T-cell (primary cell): Measurements from ENCODE around the gene GAP43. TPM values are rescaled to one million over a fixed set of nuclear protein-coding genes. Genes with fewer than 3 reads are reported as not detected.

Experiments
- ATAC-seq, 4 experiments: fragments of 200-7000 bp in 3 of 4; fragments of 150-1000 bp in 1 of 4; cut with Tn5 transposase; replicated peaks in 1 of 4; 1 replicate in 3 of 4; 2 replicates in 1 of 4; pipeline ENCODE4 v1.10.0; 2021; ENCODE audit warnings: moderate library complexity in 3 of 4, mild to moderate bottlenecking in 2 of 4, moderate number of reproducible peaks in 1 of 4
- CTCF ChIA-PET, 2 donors: fragments of 300-600 bp; sonication (Branson Sonifier 250); formaldehyde crosslinking; loops; one replicate each; lab custom pipeline; 2022; ENCODE audit warnings: antibody characterized with exemption in 2 of 2; lab: Charles Lee
- POLR2A ChIA-PET, 2 donors: fragments of 300-600 bp; sonication (Branson Sonifier 250); formaldehyde crosslinking; loops; one replicate each; lab custom pipeline; 2022; ENCODE audit warnings: antibody characterized with exemption in 2 of 2; lab: Charles Lee
- DNase-seq, 35 experiments: peaks; one replicate each; pipeline versions ENCODE4 v3.0.0 to v3.0.0-alpha.2; 2013 to 2023
- H3K27ac ChIP-seq: one replicate; pipeline ENCODE4 v1.5.1; 2013; ENCODE audit warnings: low read length
- H3K27me3 ChIP-seq, 2 experiments: replicated peaks in 1 of 2; 1 replicate in 1 of 2; 2 replicates in 1 of 2; pipeline versions ENCODE4 v1.6.1 to v1.7.0; 2013; ENCODE audit warnings: low read length in 1 of 2, mixed read lengths in 1 of 2; ENCODE audit not compliant: control insufficient read depth in 2 of 2, insufficient read depth in 2 of 2; ENCODE audit errors: extremely low read depth in 1 of 2
- H3K36me3 ChIP-seq, 2 donors: 1 replicate in 1 of 2; 2 replicates in 1 of 2; pipeline versions ENCODE4 v1.6.1 to v1.7.0; 2013; ENCODE audit warnings: low read length in 1 of 2; ENCODE audit not compliant: control insufficient read depth in 2 of 2, insufficient read depth in 1 of 2; ENCODE audit errors: extremely low read depth in 1 of 2
- H3K4me1 ChIP-seq, 2 experiments: 1 replicate in 1 of 2; 2 replicates in 1 of 2; pipeline versions ENCODE4 v1.6.1 to v1.7.0; 2013; ENCODE audit warnings: low read length in 2 of 2, mixed read lengths in 1 of 2; ENCODE audit not compliant: insufficient read depth in 2 of 2, control insufficient read depth in 1 of 2; ENCODE audit errors: extremely low read depth in 1 of 2
- H3K4me3 ChIP-seq, 2 donors: 1 replicate in 1 of 2; 2 replicates in 1 of 2; pipeline versions ENCODE4 v1.5.1 to v1.7.0; 2013; ENCODE audit warnings: mild to moderate bottlenecking in 2 of 2, low read length in 1 of 2, moderate library complexity in 1 of 2; ENCODE audit not compliant: control insufficient read depth in 1 of 2; ENCODE audit errors: extremely low read depth in 1 of 2
- H3K9me3 ChIP-seq: 2 replicates; pipeline ENCODE4 v1.7.0; 2013
- H3K27ac Mint-ChIP-seq, 2 donors: one replicate each; pipeline ENCODE4 v1.8.0; 2020 to 2021; ENCODE audit warnings: mild to moderate bottlenecking in 2 of 2, mixed read lengths in 2 of 2
- H3K27me3 Mint-ChIP-seq, 2 donors: one replicate each; pipeline ENCODE4 v1.8.0; 2021 to 2022; ENCODE audit warnings: mixed read lengths in 2 of 2
- H3K36me3 Mint-ChIP-seq: one replicate; pipeline ENCODE4 v1.8.0; 2021; ENCODE audit warnings: mixed read lengths
- H3K4me1 Mint-ChIP-seq, 3 donors: one replicate each; pipeline ENCODE4 v1.8.0; 2020 to 2022; ENCODE audit warnings: mixed read lengths in 3 of 3, mild to moderate bottlenecking in 1 of 3
- H3K4me3 Mint-ChIP-seq, 3 donors: one replicate each; pipeline ENCODE4 v1.8.0; 2020 to 2022; ENCODE audit warnings: mild to moderate bottlenecking in 3 of 3, mixed read lengths in 3 of 3, moderate library complexity in 3 of 3
- H3K9me3 Mint-ChIP-seq, 3 donors: one replicate each; pipeline ENCODE4 v1.8.0; 2020 to 2022; ENCODE audit warnings: mixed read lengths in 3 of 3
- WGBS: methylation state at CpG from one replicate; pipeline ENCODE4 v1.1.5; 2013; ENCODE audit warnings: missing lambda C conversion rate; ENCODE audit not compliant: insufficient coverage; 5-methylcytosine and 5-hydroxymethylcytosine counted together
- total RNA-seq, 35 experiments: library from RNA in 6 of 35; stranded (reverse) in 6 of 35; fragments of 120-200 nt in 1 of 35; gene quantifications; one replicate each; pipeline versions ENCODE4 v1.2.1 to v1.2.4 and lab custom pipeline; 2013 to 2026

The GAP43 gene
- total RNA-seq, 5 donors from 2014 or later (not counting 1 experiment from before 2014, with no cell fraction given): not detected

DNA sequence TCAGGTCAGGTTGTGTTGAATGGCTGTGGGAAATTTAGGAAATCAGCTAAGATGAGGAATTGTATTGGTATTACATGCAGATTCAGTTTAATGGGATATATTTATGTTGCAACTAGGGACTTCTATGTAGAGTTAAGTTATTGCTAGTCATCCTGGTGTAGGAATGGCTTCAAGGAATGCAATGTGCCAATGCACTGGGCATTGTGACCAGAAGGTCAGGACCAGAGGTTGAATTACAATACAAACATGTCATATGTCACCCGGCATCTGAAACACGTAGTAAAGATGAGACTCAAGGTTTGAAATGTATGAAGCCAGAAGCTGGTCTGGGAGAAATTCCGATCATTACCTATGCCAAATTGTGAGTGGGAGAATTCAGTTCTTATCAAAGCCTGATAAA is 11.7 kb upstream of the GAP43 start:
- no peak overlapping the region for H3K27ac Mint-ChIP-seq
- no peaks in the 10 kb centered on the region for H3K9me3 Mint-ChIP-seq
- no peaks in the 10 kb centered on the region for H3K27me3 ChIP-seq
- ChIA-PET POLR2A (interaction anchor here in 1 of 2 donors (0.6 kb wide), 1 partner anchor 24 kb away, joined by 3 read pairs; no protein-coding TSS in a partner anchor), CTCF (interaction anchor here in 1 of 2 donors (0.8 kb wide), 1 partner anchor 28 kb away, joined by 3 read pairs; no protein-coding TSS in a partner anchor)
- H3K9me3 ChIP-seq: no peaks in the 10 kb centered on the region
- no peak overlapping the region for H3K4me3 ChIP-seq
- H3K4me3 Mint-ChIP-seq: no peak overlapping the region
- no peak overlapping the region for H3K27ac ChIP-seq
- H3K4me1 Mint-ChIP-seq: no peaks in the 10 kb centered on the region
- no peaks in the 10 kb centered on the region for H3K4me1 ChIP-seq
- peaks cover 10 to 30% of the 10 kb centered on the region in 2 donors for H3K27me3 Mint-ChIP-seq
- H3K36me3 ChIP-seq: no peaks in the 10 kb centered on the region
- WGBS: 93% methylated on average over 2 of the region's 3 CpGs
- no peak for DNase-seq
- no peak for ATAC-seq
- no peaks in the 10 kb centered on the region for H3K36me3 Mint-ChIP-seq

DNA sequence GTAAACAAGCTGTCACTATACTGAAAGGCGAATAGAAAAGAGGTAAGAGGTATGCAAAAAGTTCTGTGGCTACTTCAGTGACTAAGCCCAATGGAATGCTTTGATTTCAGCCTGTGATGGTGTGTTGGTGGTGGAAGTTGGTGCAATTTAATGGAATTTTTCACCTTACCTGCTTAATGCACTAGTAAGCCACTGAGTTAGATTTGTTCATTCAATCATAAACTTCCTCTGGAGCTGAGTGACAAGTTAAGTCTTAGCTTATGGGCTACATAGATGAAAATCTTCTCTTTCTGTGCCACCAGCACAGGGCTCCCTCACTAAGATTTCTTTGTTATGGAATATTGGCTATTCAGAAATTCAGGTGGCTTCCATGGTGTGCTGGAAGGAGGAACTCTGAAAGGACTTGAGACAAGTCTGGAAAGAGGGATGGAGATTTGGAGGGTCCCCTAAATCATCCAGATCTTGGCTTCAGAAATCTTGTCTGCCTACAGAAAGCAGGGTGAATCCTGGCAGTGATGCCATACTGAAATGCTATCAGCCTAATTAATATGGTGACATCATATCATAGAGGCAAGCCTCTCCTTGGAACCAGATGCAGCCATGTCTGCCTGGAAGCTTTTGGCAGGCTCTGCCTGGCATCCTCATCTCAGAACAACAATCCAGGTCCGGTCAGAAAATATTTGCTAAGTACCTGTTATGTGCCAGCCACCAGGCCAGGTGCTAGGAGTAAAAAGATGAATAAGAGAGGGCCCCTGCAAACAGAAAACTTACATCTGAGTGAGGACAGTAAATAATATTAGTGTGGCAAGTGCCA is 8.1 kb upstream of the GAP43 start:
- H3K36me3 ChIP-seq: no peaks in the 10 kb centered on the region
- H3K4me3 Mint-ChIP-seq: no peak overlapping the region
- ChIA-PET POLR2A (no interaction called here), CTCF (no interaction called here)
- no peaks in the 10 kb centered on the region for H3K36me3 Mint-ChIP-seq
- WGBS: no CpG with 5 or more reads among the region's 2 CpGs
- no peaks in the 10 kb centered on the region for H3K4me1 Mint-ChIP-seq
- no peak overlapping the region for H3K4me3 ChIP-seq
- no peaks in the 10 kb centered on the region for H3K9me3 ChIP-seq
- ATAC-seq (no peak), DNase-seq (no peak)
- H3K27me3 ChIP-seq: no peaks in the 10 kb centered on the region
- peaks cover 1 to 38% of the 10 kb centered on the region in 2 donors for H3K27me3 Mint-ChIP-seq
- H3K9me3 Mint-ChIP-seq: no peaks in the 10 kb centered on the region
- H3K27ac ChIP-seq: no peak overlapping the region
- H3K27ac Mint-ChIP-seq: no peak overlapping the region
- no peaks in the 10 kb centered on the region for H3K4me1 ChIP-seq

DNA sequence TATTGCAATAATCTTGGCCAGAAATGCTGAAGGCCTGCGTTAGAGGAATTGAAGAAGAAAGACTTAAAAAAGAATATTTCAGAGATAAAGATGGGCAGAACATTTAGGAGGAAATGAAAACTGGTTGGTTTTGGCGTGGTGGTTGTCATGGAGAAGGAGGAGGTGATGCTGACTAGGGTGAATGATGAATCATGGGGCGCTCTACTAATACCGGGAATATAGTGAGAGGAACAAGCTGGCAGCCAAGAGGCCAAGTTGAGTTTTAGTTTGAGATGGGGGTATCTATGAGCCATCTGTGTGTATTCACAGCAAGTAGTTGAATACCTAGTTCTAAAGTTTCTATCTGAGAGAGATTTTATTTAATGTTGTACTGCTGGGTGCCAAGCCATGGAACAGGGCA is 6.8 kb upstream of the GAP43 start:
- no peaks in the 10 kb centered on the region for H3K36me3 Mint-ChIP-seq
- H3K9me3 Mint-ChIP-seq: no peaks in the 10 kb centered on the region
- Histone ChIP-seq H3K27ac (no peak overlapping the region), H3K27me3 (no peaks in the 10 kb centered on the region), H3K36me3 (no peaks in the 10 kb centered on the region), H3K4me1 (no peaks in the 10 kb centered on the region), H3K9me3 (no peaks in the 10 kb centered on the region), H3K4me3 (no peak overlapping the region)
- no peak overlapping the region for H3K4me3 Mint-ChIP-seq
- 82% methylated on average over 4 of the region's 4 CpGs for WGBS
- no peaks in the 10 kb centered on the region for H3K4me1 Mint-ChIP-seq
- CTCF ChIA-PET: no interaction called here
- ATAC-seq (no peak), DNase-seq (no peak)
- no peak overlapping the region for H3K27ac Mint-ChIP-seq
- peaks cover 0 to 34% of the 10 kb centered on the region in 2 donors for H3K27me3 Mint-ChIP-seq
- POLR2A ChIA-PET: no interaction called here

DNA sequence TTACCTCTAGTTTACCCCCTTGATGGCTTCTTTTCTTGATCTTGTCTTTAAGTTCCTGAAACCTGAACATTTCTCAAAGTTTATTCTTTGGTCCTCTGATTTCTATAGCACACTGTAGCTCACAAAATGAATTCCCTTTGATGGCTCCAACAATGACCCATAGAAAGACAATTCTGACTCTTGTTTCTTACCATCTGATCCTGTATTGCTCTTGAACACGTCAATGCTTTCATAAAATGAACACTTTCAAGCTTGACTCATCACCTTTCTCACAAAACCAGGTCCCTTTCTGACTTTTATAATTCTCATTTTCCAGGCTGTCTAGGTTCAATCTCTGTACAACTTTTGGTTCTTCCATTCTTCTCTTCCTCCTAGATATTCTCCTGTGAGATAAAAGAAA is 5.7 kb upstream of the GAP43 start:
- no peak for ATAC-seq
- Histone ChIP-seq H3K4me1 (no peaks in the 10 kb centered on the region), H3K9me3 (no peaks in the 10 kb centered on the region), H3K27me3 (no peaks in the 10 kb centered on the region), H3K4me3 (no peak overlapping the region), H3K36me3 (no peaks in the 10 kb centered on the region), H3K27ac (no peak overlapping the region)
- Mint-ChIP-seq H3K4me3 (no peak overlapping the region), H3K27ac (no peak overlapping the region), H3K27me3 (peaks cover 0 to 29% of the 10 kb centered on the region in 2 donors), H3K36me3 (no peaks in the 10 kb centered on the region), H3K4me1 (no peaks in the 10 kb centered on the region), H3K9me3 (no peaks in the 10 kb centered on the region)
- DNase-seq: no peak
- WGBS: no CpG with 5 or more reads among the region's 1 CpG
- POLR2A ChIA-PET: no interaction called here
- CTCF ChIA-PET: no interaction called here

DNA sequence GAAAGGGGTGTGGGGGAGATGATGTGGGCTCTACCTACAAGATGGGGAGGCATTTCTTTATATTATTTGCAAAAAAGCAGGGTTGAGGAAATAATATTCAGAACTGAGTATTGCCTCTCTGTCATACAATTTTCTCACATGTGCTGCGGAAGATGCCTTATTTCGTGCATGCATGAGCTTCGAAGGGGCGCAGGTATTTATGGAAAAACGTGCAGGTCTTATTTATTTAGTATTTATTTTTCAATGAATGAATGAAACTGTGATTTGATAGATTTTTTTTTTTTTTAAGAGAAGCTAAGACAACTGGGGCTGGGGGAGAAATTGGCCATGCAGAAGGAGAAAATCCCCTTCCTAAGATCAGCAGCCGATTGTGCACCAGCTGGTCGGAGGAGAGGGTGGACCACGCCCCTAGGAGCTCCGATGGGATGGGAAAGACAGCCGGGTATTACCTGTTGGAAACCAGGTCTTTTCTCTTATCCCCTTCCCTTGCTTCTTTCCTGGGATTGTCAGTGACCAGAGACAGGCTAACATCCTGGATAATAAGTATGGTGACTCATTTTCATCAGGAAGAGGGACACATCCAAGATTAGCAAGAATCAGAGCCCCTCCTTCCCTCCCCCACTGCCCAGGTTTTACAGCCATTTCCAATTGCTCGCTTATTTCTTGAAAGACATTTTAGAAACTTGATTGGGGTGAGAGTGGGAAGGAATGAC is 875 bp downstream of the GAP43 start:
- H3K4me1 Mint-ChIP-seq: peaks cover 9 to 17% (median 9%) of the 10 kb centered on the region in 3 donors
- DNase-seq: no peak
- H3K4me3 Mint-ChIP-seq: peak overlapping the region in 1 of 3 donors; percentile 48
- H3K27me3 Mint-ChIP-seq: peaks cover 38 to 46% of the 10 kb centered on the region in 2 donors
- no peak overlapping the region for H3K27ac ChIP-seq
- H3K4me1 ChIP-seq: peaks cover 0 to 3% of the 10 kb centered on the region in 2 experiments
- no peaks in the 10 kb centered on the region for H3K36me3 Mint-ChIP-seq
- CTCF ChIA-PET: interaction anchor here in 1 of 2 donors (1.1 kb wide), 1 partner anchor 73 kb away, joined by 4 read pairs; no protein-coding TSS in a partner anchor
- H3K9me3 ChIP-seq: no peaks in the 10 kb centered on the region
- H3K27me3 ChIP-seq: peaks cover 19 to 21% of the 10 kb centered on the region in 2 experiments
- no peak for ATAC-seq
- H3K27ac Mint-ChIP-seq: no peak overlapping the region
- no peaks in the 10 kb centered on the region for H3K9me3 Mint-ChIP-seq
- no peaks in the 10 kb centered on the region for H3K36me3 ChIP-seq
- POLR2A ChIA-PET: no interaction called here
- no peak overlapping the region for H3K4me3 ChIP-seq
- WGBS: no CpG with 5 or more reads among the region's 11 CpGs

DNA sequence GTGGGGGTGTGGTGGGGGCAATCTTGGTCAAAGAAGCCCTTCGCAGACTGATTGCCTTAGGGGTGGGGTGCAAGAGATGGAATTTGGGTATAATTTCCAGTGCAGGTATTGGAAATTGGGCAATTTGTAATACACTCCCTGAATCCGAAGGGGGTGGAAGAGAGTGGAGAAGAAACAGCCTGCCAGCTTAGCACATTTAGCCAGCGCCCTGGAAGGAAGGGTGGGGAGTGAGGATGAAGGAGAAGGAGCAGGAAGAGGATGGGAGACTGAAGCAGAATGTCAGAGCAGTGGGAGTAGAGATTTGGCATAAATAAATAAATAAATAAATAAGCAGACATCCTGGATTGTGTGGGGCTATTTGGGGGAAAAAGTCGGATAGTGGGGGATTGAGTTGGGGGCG is 1.6 kb downstream of the GAP43 start:
- H3K27ac Mint-ChIP-seq: no peak overlapping the region
- H3K9me3 ChIP-seq: no peaks in the 10 kb centered on the region
- no peaks in the 10 kb centered on the region for H3K9me3 Mint-ChIP-seq
- ChIA-PET POLR2A (interaction anchor here in 1 of 2 donors (0.6 kb wide), 1 partner anchor 817 kb away, joined by 5 read pairs; no protein-coding TSS in a partner anchor), CTCF (no interaction called here)
- H3K4me1 Mint-ChIP-seq: peaks cover 9 to 17% (median 9%) of the 10 kb centered on the region in 3 donors
- H3K27me3 ChIP-seq: peaks cover 19 to 21% of the 10 kb centered on the region in 2 experiments
- no peak overlapping the region for H3K4me3 ChIP-seq
- no peak overlapping the region for H3K4me3 Mint-ChIP-seq
- ATAC-seq (no peak), DNase-seq (no peak)
- peaks cover 0 to 3% of the 10 kb centered on the region in 2 experiments for H3K4me1 ChIP-seq
- no peak overlapping the region for H3K27ac ChIP-seq
- no peaks in the 10 kb centered on the region for H3K36me3 Mint-ChIP-seq
- peaks cover 38 to 41% of the 10 kb centered on the region in 2 donors for H3K27me3 Mint-ChIP-seq
- no peaks in the 10 kb centered on the region for H3K36me3 ChIP-seq
- WGBS: 42% methylated on average over 2 of the region's 5 CpGs
